GM12801 (cell line): Measurements from ENCODE around the gene PPM1H.

ENCODE experiments used
- TF ChIP-seq, protein P1 (sequence below): IDR thresholded peaks from one replicate; pipeline ENCODE4 v1.5.1; 2011; ENCODE audit warnings: control low read depth; ENCODE audit not compliant: insufficient read length; ENCODE audit errors: extremely low read depth

PPM1H gene

DNA sequence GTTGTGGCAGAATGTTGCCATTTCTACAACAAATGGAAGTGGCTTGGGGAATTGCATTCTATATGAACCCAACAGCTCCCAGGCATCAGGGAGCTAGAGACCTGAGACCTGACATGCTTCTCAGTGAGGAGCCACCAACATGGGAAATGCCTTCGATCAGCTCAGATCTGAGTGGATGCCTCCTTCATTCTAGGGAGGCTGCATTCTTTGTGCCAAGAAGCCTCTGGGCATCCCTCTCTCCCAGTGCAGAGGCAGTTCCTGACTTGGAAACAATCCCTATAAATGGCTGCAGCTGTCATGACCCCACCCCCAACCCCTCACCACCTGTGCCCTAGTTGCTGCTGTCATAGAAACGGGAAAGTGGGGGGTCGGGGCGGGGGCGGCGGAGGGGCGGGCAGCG is 196.3 kb downstream of the PPM1H start:
- TF ChIP-seq, protein P1, sequence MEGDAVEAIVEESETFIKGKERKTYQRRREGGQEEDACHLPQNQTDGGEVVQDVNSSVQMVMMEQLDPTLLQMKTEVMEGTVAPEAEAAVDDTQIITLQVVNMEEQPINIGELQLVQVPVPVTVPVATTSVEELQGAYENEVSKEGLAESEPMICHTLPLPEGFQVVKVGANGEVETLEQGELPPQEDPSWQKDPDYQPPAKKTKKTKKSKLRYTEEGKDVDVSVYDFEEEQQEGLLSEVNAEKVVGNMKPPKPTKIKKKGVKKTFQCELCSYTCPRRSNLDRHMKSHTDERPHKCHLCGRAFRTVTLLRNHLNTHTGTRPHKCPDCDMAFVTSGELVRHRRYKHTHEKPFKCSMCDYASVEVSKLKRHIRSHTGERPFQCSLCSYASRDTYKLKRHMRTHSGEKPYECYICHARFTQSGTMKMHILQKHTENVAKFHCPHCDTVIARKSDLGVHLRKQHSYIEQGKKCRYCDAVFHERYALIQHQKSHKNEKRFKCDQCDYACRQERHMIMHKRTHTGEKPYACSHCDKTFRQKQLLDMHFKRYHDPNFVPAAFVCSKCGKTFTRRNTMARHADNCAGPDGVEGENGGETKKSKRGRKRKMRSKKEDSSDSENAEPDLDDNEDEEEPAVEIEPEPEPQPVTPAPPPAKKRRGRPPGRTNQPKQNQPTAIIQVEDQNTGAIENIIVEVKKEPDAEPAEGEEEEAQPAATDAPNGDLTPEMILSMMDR, result no peak

DNA sequence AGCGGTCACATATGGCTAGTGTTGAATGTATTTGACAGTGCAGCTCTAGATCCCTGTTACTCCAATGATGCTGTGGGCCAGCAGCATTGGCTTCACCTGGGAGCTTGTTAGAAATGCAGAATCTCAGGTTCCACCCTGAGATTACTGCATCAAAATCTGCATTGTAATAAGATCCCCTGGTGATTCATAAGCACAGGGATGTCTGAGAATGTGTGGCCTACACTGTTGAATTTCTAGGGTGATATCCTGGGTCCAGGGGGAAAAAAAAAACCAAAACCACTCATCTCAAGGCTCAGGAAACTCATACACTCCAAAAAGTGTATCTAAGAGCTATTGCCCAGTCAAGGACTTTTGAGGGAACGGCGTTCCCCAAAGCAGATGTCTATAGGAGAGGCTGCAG is 196.8 kb downstream of the PPM1H start:
- TF ChIP-seq, protein P1, result no peak

DNA sequence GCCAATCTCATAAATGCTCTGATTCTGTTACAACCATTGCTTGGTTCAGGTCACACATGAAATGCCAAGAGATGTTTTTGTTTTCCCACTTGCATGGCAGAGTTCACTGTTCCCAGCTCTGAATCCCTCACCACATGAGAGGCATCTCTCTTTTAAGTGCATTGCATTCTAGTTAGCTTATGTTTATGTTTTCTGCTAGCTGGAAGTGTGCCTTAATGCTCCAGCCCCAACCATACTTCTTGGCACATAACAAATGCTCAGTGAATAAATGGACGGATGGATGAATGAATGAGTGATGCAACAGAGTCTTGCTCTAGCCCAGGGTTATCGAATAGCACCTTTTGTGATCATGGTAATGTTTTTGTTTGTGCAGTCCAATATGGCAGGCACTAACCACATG is 197.3 kb downstream of the PPM1H start:
- TF ChIP-seq, protein P1, result no peak

DNA sequence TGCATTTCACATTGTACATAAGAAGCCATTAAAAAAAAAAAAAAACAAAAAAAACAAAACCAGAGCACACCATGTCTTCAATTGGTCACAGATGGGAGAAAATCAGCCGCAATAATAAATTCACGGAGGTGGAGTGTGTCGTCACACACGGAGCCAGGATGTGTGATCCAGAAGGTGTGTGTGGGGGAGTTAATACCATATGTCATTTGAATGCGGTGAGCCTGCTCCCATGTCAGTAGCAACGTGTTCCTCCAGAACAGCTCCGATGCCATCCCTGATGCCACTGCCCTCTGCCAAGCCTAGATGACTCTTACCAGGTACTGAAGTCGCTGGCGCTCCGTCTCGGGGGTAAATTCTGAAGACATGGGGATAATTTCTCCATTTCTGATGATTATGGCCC is 197.8 kb downstream of the PPM1H start:
- TF ChIP-seq, protein P1, result no peak

DNA sequence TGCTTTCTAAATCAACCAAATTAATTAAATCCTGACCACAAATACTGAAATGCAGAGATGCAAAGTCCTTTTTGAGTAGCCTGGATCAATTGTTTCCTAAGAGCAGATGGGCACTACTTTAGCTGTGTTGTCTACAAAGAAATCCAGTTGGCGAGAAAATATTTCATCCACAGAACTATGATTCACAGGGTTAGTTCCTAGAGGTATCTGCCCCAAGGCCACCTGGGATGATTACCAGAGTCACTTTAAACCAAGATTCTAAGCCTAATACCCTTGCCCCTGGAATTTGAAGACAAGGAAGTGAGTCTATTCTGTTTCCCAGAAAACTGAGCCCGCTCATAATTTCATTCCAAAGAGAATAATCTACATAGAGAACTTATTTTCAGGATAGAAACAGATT is 198.4 kb downstream of the PPM1H start:
- TF ChIP-seq, protein P1, result no peak

DNA sequence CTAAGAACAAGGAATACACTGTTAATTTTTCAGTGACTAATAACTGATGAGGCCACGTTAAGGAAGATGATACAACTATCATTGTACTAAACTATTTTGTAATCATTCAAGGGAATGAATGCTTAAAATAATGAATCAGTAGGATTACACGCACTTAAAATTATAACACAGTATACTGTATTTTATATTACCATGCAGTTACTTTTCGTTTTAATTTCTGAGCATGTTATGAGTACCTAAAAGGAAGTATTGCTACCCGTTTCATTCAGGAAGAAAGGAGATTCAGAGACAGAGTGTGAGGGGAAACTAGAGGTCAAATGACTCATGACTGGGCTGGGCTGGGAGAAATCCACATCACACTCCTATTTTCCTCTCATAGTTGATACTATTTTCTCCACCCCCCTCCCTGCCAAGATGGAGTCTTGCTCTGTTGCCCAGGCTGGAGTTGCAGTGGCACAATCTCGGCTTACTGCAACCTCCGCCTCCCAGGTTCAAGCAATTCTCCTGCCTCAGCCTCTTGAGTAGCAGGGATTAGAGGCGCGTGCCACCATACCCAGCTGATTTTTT is 202.0 kb downstream of the PPM1H start:
- TF ChIP-seq, protein P1, result no peak

DNA sequence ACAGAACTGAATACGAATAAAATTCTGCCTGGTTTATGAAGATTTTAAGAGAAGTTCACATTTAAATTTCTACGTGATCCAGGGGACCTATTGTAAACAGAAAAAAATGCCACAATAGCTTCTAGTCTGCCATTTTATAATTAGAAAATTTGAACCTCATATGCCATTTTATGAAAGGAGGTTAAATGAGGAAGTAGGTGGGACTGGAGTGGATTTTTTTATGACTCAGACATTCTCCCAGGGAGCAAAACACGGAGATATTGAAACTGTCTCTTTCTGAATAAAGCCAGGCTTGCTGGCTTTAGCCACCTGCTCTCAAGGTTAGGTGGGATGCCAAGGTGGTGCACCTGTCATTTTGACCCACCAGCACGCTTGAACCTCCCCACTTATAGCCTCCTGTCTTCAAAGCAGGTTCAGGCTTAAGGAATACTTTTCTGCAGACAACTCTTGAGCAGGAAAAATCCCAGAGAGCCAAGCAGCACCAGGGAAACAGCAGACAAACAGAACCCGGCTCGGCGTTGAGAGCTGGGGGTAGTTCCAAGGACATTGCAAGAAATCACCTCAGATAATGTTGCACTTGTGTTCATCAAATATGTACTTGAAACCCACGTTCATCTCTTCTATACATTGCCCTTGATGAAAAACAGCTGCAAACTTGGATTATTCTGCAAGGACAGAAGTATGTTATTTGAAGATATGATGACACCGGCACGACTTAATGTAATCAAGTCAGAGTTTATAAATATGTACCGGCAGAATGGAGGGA is 203.7 kb downstream of the PPM1H start:
- TF ChIP-seq, protein P1, result no peak
